ENCODE measurements around the gene CEMP1. TPM values are rescaled to one million over a fixed set of nuclear protein-coding genes. Genes with fewer than 3 reads are reported as not detected.

The CEMP1 gene
- total RNA-seq, 3 donors from 2014 or later: 2.3 to 2.6 TPM; not detected in 1

DNA sequence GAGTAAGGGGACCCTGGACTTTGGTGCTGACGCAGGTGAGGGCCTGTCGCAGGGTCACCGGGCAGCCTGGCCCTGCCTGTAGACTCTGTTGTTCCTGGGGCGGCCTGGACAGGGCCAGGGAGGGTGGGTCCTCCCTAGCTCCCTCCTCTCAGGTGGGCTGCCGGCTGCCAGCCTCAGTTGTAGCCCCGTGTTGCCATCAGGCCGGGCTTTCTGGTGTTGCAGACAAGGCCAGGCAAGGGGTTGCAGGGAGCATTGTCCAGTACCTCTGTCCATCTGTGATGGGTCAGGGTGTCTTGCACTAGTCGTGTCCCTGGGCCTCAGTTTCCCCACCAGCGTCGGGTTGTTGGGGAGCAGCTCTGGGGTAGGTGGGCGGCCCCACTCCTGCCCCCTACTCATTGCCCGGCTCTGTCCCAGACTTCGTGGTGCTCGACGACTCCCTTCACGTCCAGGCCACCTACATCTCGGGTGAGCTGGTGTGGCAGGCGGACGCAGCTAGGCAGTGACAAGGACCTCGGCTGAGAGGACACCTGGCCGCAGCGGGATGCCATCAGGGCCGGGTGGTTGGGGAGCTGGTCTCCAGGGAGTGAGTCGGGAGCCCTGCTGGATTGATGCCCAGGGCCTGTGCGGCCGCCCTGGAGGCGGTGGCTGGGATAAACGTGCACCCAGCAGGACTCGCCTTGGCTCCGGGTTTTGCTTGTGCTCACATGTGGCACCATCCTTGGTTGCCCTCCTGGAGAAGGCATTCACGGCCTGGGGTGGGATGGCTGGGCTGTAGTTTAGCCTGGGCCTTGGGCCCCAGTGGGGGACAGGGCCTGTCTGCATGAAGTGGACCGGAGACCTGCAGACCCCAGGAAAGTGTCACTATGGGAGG, 1.9 kb downstream of the CEMP1 start:
- no peak overlapping the region for H3K4me3 ChIP-seq
- TF ChIP-seq, protein P1, sequence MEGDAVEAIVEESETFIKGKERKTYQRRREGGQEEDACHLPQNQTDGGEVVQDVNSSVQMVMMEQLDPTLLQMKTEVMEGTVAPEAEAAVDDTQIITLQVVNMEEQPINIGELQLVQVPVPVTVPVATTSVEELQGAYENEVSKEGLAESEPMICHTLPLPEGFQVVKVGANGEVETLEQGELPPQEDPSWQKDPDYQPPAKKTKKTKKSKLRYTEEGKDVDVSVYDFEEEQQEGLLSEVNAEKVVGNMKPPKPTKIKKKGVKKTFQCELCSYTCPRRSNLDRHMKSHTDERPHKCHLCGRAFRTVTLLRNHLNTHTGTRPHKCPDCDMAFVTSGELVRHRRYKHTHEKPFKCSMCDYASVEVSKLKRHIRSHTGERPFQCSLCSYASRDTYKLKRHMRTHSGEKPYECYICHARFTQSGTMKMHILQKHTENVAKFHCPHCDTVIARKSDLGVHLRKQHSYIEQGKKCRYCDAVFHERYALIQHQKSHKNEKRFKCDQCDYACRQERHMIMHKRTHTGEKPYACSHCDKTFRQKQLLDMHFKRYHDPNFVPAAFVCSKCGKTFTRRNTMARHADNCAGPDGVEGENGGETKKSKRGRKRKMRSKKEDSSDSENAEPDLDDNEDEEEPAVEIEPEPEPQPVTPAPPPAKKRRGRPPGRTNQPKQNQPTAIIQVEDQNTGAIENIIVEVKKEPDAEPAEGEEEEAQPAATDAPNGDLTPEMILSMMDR (IDR thresholded peaks at IDR 0.05): no peak
- no peak for TF ChIP-seq POLR2AphosphoS5 (IDR thresholded peaks at IDR 0.05)
- no peak for TF ChIP-seq POLR2A (IDR thresholded peaks at IDR 0.05)
- H3K4me1 ChIP-seq: peaks cover 0 to 7% of the 10 kb centered on the region in 2 donors
- no peaks in the 10 kb centered on the region for H3K9me3 ChIP-seq
- H3K27me3 ChIP-seq: no peaks in the 10 kb centered on the region
- H3K27ac ChIP-seq: no peak overlapping the region
- H3K36me3 ChIP-seq: no peaks in the 10 kb centered on the region
- intact Hi-C loops (cut with DNase I; ENCODE audit: low total_unique reads): no loop called here
- no peak for DNase-seq (ENCODE audit: low spot score in 2 of 2)

DNA sequence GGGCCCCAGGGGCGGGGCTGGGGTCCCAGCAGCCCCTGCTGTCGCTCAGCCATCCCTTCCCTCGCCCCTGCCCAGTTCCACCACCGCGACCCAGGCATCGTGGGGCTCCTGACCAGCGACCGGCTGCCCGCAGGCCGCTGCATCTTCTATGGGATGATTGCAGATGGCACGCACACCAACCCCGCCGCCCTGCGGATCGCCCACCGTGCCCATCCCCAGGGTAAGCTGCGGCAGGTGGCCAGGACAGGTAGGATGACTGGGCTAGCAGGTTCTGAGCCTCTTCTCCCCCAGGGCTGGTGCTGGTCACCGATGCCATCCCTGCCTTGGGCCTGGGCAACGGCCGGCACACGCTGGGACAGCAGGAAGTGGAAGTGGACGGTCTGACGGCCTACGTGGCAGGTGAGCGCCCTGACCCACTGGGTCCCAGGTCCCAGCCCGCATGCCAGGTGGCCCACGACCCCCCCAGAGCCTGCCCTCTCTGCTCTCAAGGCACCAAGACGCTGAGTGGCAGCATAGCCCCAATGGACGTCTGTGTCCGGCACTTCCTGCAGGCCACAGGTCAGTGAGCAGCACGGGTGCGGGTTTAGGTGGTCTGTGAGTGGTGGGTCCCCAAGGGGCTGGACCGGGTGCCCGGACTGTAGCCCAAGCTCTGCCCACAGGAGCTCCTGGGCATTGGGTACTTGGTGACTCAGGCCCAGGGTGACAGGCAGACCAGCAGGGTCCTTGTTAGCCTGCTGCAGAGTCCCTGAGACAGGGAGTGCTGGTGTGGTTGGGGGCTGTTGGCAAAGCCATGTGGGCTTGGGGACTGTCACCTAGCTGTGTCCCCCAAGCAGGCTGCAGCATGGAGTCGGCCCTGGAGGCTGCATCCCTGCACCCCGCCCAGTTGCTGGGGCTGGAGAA, 2.8 kb downstream of the CEMP1 start:
- no peaks in the 10 kb centered on the region for H3K36me3 ChIP-seq
- no peaks in the 10 kb centered on the region for H3K27me3 ChIP-seq
- peaks cover 0 to 7% of the 10 kb centered on the region in 2 donors for H3K4me1 ChIP-seq
- H3K4me3 ChIP-seq: no peak overlapping the region
- TF ChIP-seq, protein P1 (IDR thresholded peaks at IDR 0.05): no peak
- TF ChIP-seq POLR2AphosphoS5 (IDR thresholded peaks at IDR 0.05) (no peak), POLR2A (IDR thresholded peaks at IDR 0.05) (no peak)
- intact Hi-C loops (cut with DNase I; ENCODE audit: low total_unique reads): no loop called here
- no peak for DNase-seq (ENCODE audit: low spot score in 2 of 2)
- H3K9me3 ChIP-seq: no peaks in the 10 kb centered on the region
- no peak overlapping the region for H3K27ac ChIP-seq

DNA sequence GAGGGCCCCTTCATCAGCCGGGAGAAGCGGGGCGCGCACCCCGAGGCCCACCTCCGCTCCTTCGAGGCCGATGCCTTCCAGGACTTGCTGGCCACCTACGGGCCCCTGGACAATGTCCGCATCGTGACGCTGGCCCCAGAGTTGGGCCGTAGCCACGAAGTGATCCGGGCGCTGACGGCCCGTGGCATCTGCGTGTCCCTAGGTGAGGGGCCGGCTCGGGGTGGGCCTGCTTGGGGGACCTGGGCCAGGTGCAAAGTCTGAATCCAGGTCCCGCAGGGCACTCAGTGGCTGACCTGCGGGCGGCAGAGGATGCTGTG, 3.5 kb downstream of the CEMP1 start:
- TF ChIP-seq, protein P1 (IDR thresholded peaks at IDR 0.05): no peak
- no peak for TF ChIP-seq POLR2A (IDR thresholded peaks at IDR 0.05)
- no peak for TF ChIP-seq POLR2AphosphoS5 (IDR thresholded peaks at IDR 0.05)
- DNase-seq (ENCODE audit: low spot score in 2 of 2): no peak
- peaks cover 0 to 7% of the 10 kb centered on the region in 2 donors for H3K4me1 ChIP-seq
- no peaks in the 10 kb centered on the region for H3K36me3 ChIP-seq
- intact Hi-C loops (cut with DNase I; ENCODE audit: low total_unique reads): no loop called here
- H3K4me3 ChIP-seq: no peak overlapping the region
- no peaks in the 10 kb centered on the region for H3K27me3 ChIP-seq
- H3K9me3 ChIP-seq: no peaks in the 10 kb centered on the region
- H3K27ac ChIP-seq: no peak overlapping the region

DNA sequence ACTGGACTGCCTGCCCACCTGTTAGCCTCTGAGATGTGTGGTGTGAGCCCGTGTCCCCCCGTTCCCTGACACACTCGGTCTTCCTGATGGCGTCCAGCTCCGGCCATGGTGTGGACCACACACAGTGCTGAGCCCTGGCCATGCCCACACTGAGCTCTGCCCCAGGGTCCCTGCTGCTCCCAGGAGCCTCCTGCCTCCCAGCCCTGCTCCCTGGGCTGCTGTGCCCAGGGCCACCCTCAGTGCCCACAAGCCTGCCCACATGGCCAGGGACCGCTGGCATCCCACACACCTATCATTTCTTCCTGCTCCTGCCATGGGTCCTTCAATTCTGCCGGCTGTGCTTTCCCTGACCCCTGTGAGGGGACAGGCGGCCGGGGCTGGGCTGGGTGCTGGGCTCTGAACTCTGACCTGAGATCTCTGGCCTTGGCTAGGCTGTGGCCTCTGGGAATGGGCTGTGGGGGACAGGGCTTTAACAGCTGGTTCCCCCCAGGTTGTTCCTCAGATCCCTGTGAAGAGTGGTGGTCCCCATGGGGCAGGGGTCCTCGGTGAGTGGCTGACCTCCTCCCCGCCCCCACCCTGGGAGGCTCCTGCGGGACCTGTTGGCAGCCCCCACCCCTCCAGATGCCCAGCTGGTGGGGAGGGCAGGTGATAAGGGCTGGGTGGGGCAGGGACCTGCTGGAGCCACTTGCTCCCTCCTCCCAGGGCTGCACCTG, 4.0 kb downstream of the CEMP1 start:
- H3K9me3 ChIP-seq: no peaks in the 10 kb centered on the region
- no peak for DNase-seq (ENCODE audit: low spot score in 2 of 2)
- intact Hi-C loops (cut with DNase I; ENCODE audit: low total_unique reads): no loop called here
- no peak for TF ChIP-seq POLR2A (IDR thresholded peaks at IDR 0.05)
- no peak for TF ChIP-seq POLR2AphosphoS5 (IDR thresholded peaks at IDR 0.05)
- TF ChIP-seq, protein P1 (IDR thresholded peaks at IDR 0.05): no peak
- no peak overlapping the region for H3K4me3 ChIP-seq
- H3K36me3 ChIP-seq: no peaks in the 10 kb centered on the region
- peaks cover 0 to 7% of the 10 kb centered on the region in 2 donors for H3K4me1 ChIP-seq
- H3K27ac ChIP-seq: no peak overlapping the region
- no peaks in the 10 kb centered on the region for H3K27me3 ChIP-seq
